ENCODE data around the gene OSBPL9.

- TF ChIP-seq CHD2 (IDR thresholded peaks at IDR 0.05; ENCODE audit: low read depth, low read length) (no peak), SRSF9 (IDR thresholded peaks at IDR 0.05; ENCODE audit: borderline replicate concordance, low read depth, low read length) (no peak)
Observed at GRCh38 chr1:51750729-51751128, 133.8 kb downstream of the OSBPL9 start.
